ENCODE measurements around the gene PALLD.
A peak's percentile ranks its signal among the peaks of the same experiment; 100 is the strongest.
"Not testable (repeated sequence)": the region's sequence is repeated elsewhere in the genome, so short reads cannot be mapped to it uniquely, and the experiment has no call there.

The PALLD gene

GRCh38 chr4:168498251-168498650 lies 1.4 kb downstream of the PALLD start:
- DNase-seq = peak; percentile 47

DNA sequence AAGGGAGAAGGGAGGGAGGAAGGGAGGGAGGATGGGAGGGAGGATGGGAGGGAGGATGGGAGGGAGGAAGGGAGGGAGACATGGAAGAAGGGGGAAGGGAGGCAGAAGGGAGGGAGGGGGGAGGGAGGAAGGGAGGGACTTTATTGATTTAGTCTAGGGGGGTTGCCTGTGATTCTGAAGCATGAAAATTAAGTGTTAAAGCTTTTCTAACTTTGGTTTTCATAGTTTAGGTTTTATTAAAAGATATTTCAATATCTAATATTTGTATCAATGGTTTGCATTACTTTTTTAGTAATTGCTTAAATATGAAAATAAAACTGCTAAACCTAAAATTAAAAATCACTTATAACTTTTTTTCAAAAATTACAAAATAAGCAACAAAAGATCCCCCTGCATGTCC lies 2.4 kb downstream of the PALLD start:
- DNase-seq = no peak

DNA sequence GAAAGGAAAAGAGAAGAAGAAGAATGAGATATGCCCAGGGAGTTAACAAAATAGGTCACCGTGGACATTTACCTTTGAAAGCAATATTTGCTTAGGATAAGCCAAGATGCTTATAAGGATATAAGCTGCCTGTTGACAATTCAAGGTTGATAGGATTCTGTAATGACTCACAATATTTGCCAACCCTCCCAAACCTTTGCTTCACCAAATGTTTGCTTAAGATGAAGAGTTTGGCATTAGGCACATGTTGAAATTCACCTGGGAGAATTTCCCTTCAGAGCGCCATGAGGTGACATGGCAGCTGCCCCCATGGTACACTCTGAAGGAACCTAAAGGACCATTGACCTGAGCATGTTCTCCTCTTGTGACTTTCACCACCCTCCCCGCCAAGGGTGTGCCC lies 4.6 kb downstream of the PALLD start:
- DNase-seq = no peak

DNA sequence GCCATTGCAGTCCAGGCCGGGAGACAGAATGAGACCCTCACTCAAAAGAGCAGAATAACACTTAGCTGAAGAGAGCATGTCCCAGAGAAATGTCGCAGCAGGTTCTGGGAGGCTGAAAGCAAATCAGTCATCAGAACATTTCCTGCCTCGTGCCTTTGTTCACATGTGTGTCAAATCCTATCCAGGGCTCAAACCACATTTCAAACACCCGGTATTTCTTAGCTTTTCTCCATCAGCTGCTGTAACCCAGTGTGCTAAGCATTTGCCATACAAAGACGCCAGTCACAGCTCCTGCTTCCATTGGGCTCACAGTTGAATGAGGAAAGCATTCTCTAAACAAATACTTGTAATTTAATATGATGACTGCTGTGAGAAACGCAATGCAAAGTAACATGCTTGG lies 6.0 kb downstream of the PALLD start:
- DNase-seq = no peak

GRCh38 chr4:168503652-168504362 lies 7.0 kb downstream of the PALLD start:
- DNase-seq = no peak

GRCh38 chr4:168504526-168504925 lies 7.7 kb downstream of the PALLD start:
- DNase-seq = no peak

DNA sequence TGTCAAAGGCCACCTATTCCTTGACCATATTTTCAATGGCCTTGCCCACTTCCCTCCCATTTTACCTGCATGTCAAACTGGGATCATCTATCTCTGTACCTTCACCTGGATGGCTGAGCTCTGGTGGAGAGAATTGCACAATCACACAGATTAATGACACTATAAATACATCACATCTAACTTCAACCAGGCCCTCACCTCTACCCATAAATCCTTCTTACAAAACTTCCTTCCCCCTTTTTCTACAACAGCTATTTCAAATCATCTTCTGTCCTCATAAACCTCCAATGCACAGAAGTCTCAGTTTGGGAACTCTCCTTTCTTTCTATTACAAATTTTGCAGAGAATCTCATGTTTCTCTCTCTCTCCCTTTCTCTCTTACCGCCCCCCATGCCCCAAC lies 9.2 kb downstream of the PALLD start:
- DNase-seq = no peak

GRCh38 chr4:168507178-168507815 lies 10.4 kb downstream of the PALLD start:
- no peak for DNase-seq

GRCh38 chr4:168508683-168509082 lies 11.8 kb downstream of the PALLD start:
- no peak for DNase-seq

- no peak for DNase-seq
These were observed 12.9 kb downstream of the PALLD start for GRCh38 chr4:168509786-168510185.

GRCh38 chr4:168511780-168512489 lies 15.1 kb downstream of the PALLD start:
- DNase-seq = no peak

DNA sequence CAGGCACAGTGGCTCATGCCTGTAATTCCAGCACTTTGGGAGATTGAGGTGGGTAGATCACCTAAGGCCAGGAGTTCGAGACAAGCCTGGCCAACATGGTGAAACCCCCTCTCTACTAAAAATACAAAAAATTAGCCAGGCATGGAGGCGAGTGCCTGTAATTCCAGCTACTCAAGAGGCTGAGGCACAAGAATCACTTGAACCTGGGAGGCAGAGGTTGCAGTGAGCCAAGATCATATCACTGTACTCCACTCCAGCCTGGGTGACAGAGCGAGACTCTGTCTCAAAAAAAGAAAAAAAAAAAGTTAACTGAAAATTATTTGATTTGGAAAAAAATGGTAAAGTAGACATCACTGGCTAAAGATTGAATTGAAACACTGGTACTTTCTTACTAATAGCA lies 17.0 kb downstream of the PALLD start:
- DNase-seq = not testable (repeated sequence)

GRCh38 chr4:168514249-168514852 lies 17.5 kb downstream of the PALLD start:
- DNase-seq = no peak

DNA sequence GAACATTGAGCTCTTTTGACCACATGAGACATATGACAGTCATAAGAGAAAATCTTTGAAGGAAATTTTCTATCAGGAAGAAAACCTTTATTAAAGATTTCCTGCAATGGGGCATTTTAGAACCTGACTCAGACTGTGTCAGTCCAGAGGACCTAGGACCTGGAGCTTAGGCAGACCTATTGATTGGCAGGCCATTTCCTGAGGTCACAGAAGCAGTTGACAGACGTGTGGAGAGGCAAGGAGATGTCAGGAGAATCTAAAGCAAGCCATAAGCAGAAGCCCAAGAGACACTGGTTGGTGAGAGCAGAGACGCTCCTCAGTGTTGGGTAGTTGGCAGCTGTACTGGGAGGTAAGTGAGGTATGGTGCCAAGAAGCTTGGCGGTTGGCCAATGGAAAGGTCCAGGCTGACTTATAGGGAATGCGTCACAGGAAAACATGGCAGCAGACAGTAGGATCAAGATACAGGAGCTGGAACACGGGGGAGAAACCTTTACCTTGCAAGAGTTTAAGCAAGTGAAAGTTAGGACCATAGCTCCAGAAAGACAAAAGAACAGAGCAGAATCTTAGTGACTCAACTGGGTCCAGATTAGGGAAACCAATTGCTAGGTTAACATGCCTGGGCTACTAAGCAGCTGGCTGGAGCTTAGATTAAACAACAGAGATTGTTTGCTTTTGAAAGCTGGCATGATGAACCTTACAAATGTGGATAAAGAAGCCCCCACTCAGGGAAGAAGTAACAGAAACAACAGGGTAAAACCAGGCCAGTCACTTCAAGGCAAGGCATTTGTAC lies 18.6 kb downstream of the PALLD start:
- DNase-seq = no peak

GRCh38 chr4:168516841-168517240 lies 20.0 kb downstream of the PALLD start:
- no peak for DNase-seq

GRCh38 chr4:168519576-168519975 lies 22.7 kb downstream of the PALLD start:
- DNase-seq = no peak

GRCh38 chr4:168521721-168522120 lies 24.9 kb downstream of the PALLD start:
- DNase-seq = no peak

GRCh38 chr4:168522356-168522755 lies 25.5 kb downstream of the PALLD start:
- no peak for DNase-seq

DNA sequence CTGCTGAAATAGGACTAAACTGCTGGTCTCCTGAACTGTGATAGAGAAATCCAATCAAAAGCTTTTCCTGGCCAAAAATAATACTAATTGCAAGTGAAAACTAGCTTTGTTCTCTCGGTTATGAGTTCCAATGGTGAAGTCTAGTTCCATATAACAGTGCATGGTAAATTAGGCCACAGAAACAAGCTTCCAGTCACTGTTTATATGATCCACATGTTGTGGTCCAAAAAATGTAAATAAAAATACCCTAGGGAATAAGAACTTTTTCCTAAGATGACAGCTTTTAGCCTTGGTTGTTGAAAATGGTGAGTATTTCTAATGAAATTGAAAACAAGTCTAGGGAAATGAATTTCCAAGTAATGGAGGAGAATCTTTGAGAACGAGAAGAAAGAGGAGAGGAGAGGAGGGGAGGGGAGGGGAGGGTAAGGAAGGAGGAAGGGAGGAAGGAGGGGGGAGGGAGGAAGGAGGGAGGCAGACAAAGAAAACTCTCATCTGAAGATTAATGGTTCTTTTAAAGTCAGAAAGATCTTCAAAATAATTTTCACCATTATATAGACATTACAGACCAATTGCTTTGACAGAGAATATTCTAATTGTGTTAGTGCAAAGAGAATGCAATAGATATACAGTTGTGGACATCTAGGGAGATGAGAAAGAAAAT lies 26.1 kb downstream of the PALLD start:
- no peak for DNase-seq

DNA sequence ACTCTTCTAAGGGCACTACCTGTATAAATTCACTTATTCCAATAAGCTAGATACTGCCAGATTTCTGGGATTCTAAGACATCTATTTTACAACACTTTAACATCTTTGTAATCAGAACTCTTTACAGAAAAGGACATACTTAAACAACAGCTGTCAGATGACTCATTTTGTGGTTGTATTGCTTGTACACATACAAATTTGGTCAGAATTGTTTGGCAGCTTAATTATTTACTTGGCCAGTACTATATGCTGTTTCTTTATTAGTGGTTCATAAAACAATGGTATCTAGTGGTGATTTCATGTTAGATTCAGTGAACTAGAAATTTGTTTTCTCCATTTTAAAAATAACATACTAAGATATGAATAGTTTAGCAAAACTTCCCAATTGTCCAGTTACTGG lies 27.2 kb downstream of the PALLD start:
- DNase-seq = no peak

DNA sequence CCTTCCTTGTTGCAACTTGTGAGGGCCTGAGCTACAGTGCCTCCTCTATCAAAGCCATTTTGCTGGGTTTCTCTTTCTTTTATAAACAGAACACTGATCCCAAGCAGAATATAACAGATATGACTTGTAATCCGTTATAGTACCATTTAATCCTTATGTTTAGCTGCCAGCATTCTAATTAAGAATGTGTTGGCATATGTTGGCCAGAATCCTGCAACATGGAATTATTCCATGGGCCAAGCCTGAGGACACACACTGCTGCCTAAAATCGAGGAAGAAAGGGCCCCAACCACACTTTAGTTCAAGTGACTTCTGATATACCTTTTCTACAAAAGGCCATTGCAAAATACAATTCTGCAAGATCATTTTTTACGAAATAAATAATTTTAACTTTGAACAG lies 28.0 kb downstream of the PALLD start:
- no peak for DNase-seq

DNA sequence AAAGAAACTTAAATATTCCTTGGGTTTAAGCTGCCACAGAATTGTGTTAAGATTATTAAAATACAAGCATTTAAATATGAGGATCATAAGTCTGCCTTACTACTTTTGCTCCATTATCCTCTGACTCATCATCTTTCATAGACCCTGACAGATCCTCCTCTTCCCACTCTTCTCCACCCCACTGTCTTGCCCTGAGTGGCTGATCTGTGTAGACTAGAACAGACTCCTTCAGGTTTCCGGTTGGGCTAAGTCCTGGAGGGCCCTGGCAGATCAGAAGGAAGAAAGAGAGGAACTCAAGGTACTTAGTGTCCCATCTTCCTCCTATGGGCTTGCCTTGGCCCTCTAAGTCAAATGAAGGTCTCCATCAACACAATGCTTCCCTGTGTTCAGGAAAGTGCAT lies 30.7 kb downstream of the PALLD start:
- DNase-seq = no peak
